HG02870 (cell line): ENCODE measurements around the gene PANX1.
A peak's percentile ranks its signal among the peaks of the same experiment; 100 is the strongest.

Experiments used
- ATAC-seq: cut with Tn5 transposase; IDR thresholded peaks from one replicate; pipeline ENCODE4 v1.9.1; 2021; ENCODE audit warnings: mild to moderate bottlenecking, moderate library complexity; ENCODE audit not compliant: unreplicated experiment

The PANX1 gene

GRCh38 chr11:94129512-94130297 lies 1.1 kb downstream of the PANX1 start:
- ATAC-seq, result no peak

- no peak for ATAC-seq
Observed at GRCh38 chr11:94130298-94131046, 1.8 kb downstream of the PANX1 start.

- no peak for ATAC-seq
Observed at GRCh38 chr11:94131047-94131717, 2.5 kb downstream of the PANX1 start.

- ATAC-seq, result no peak
Observed at GRCh38 chr11:94131718-94132115, 3.1 kb downstream of the PANX1 start.

GRCh38 chr11:94132152-94132558 lies 3.5 kb downstream of the PANX1 start:
- no peak for ATAC-seq

- no peak for ATAC-seq
Observed at GRCh38 chr11:94132823-94133408, 4.3 kb downstream of the PANX1 start.

GRCh38 chr11:94133752-94134151 lies 5.1 kb downstream of the PANX1 start:
- ATAC-seq, result no peak

- peak; percentile 62 for ATAC-seq
Observed at GRCh38 chr11:94134651-94135512, 6.2 kb downstream of the PANX1 start.

GRCh38 chr11:94139416-94139815 lies 10.8 kb downstream of the PANX1 start:
- no peak for ATAC-seq

GRCh38 chr11:94140154-94140655 lies 11.6 kb downstream of the PANX1 start:
- no peak for ATAC-seq

GRCh38 chr11:94141511-94142307 lies 13.1 kb downstream of the PANX1 start:
- no peak for ATAC-seq

GRCh38 chr11:94142308-94143281 lies 14.0 kb downstream of the PANX1 start:
- ATAC-seq, result no peak

GRCh38 chr11:94144216-94144615 lies 15.6 kb downstream of the PANX1 start:
- no peak for ATAC-seq

GRCh38 chr11:94144664-94145063 lies 16.0 kb downstream of the PANX1 start:
- ATAC-seq, result no peak

- no peak for ATAC-seq
Observed at GRCh38 chr11:94145431-94145830, 16.8 kb downstream of the PANX1 start.

- no peak for ATAC-seq
Observed at GRCh38 chr11:94145916-94146315, 17.3 kb downstream of the PANX1 start.

- peak; percentile 42 for ATAC-seq
Observed at GRCh38 chr11:94147433-94147845, 18.8 kb downstream of the PANX1 start.

- ATAC-seq, result no peak
Observed at GRCh38 chr11:94148189-94148588, 19.5 kb downstream of the PANX1 start.
